GM21381 (cell line): Measurements from ENCODE around the gene SLC52A3.

ENCODE experiments used
- ATAC-seq: cut with Tn5 transposase; IDR thresholded peaks from one replicate; pipeline ENCODE4 v1.9.1; 2021; ENCODE audit warnings: mild to moderate bottlenecking, moderate library complexity; ENCODE audit not compliant: unreplicated experiment

The SLC52A3 gene

GRCh38 chr20:770691-771090, 2.4 kb upstream of the SLC52A3 start:
- ATAC-seq, result no peak

GRCh38 chr20:766906-767305, 1.4 kb downstream of the SLC52A3 start:
- ATAC-seq, result no peak

GRCh38 chr20:764255-764654, 4.0 kb downstream of the SLC52A3 start:
- ATAC-seq, result no peak

GRCh38 chr20:761418-762381, 6.6 kb downstream of the SLC52A3 start:
- no peak for ATAC-seq

GRCh38 chr20:760751-761417, 7.4 kb downstream of the SLC52A3 start:
- no peak for ATAC-seq

- ATAC-seq, result no peak
Observed at GRCh38 chr20:757506-757905, 10.8 kb downstream of the SLC52A3 start.

- ATAC-seq, result no peak
Observed at GRCh38 chr20:755941-756340, 12.4 kb downstream of the SLC52A3 start.

GRCh38 chr20:754904-755303, 13.4 kb downstream of the SLC52A3 start:
- ATAC-seq, result no peak

- no peak for ATAC-seq
Observed at GRCh38 chr20:753897-754635, 14.2 kb downstream of the SLC52A3 start.

GRCh38 chr20:753136-753535, 15.2 kb downstream of the SLC52A3 start:
- ATAC-seq, result no peak

GRCh38 chr20:752291-752690, 16.0 kb downstream of the SLC52A3 start:
- ATAC-seq, result no peak

- no peak for ATAC-seq
Observed at GRCh38 chr20:751761-752160, 16.5 kb downstream of the SLC52A3 start.

- no peak for ATAC-seq
Observed at GRCh38 chr20:750801-751200, 17.5 kb downstream of the SLC52A3 start.

- no peak for ATAC-seq
Observed at GRCh38 chr20:745683-746301, 22.5 kb downstream of the SLC52A3 start.

GRCh38 chr20:742156-742555, 26.1 kb downstream of the SLC52A3 start:
- no peak for ATAC-seq

- ATAC-seq, result no peak
Observed at GRCh38 chr20:741620-742019, 26.7 kb downstream of the SLC52A3 start.

- no peak for ATAC-seq
Observed at GRCh38 chr20:740162-740561, 28.1 kb downstream of the SLC52A3 start.

GRCh38 chr20:739736-740135, 28.6 kb downstream of the SLC52A3 start:
- ATAC-seq, result no peak

GRCh38 chr20:733861-734260, 34.4 kb downstream of the SLC52A3 start:
- ATAC-seq, result no peak

- ATAC-seq, result no peak
Observed at GRCh38 chr20:732727-733126, 35.6 kb downstream of the SLC52A3 start.
